ENCODE data around the gene NFATC4. TPM values are rescaled to one million over a fixed set of nuclear protein-coding genes. Genes with fewer than 3 reads are reported as not detected.

The NFATC4 gene
- total RNA-seq, 1 donor from 2014 or later, result 42.4 TPM

GRCh38 chr14:24377126-24377525 lies 9.1 kb downstream of the NFATC4 start:
- H3K27ac Mint-ChIP-seq (ENCODE audit: unreplicated experiment), result no peak overlapping the region

GRCh38 chr14:24377657-24378056 lies 9.7 kb downstream of the NFATC4 start:
- no peak for TF ChIP-seq CTCF (IDR thresholded peaks at IDR 0.05; ENCODE audit: unreplicated experiment)
- Mint-ChIP-seq H3K4me3 (ENCODE audit: unreplicated experiment) (no peak overlapping the region), H3K36me3 (ENCODE audit: low read depth, unreplicated experiment) (peaks cover 4% of the 10 kb centered on the region), H3K9me3 (ENCODE audit: unreplicated experiment) (no peaks in the 10 kb centered on the region), H3K4me1 (ENCODE audit: unreplicated experiment) (peaks cover 6% of the 10 kb centered on the region), H3K27ac (ENCODE audit: unreplicated experiment) (no peak overlapping the region), H3K27me3 (ENCODE audit: unreplicated experiment) (peaks cover 5% of the 10 kb centered on the region)
- DNase-seq (ENCODE audit: low spot score), result no peak

More at GRCh38 chr14:24377126-24377525, 9.1 kb downstream of the NFATC4 start:
- TF ChIP-seq CTCF (IDR thresholded peaks at IDR 0.05; ENCODE audit: unreplicated experiment), result no peak
- H3K9me3 Mint-ChIP-seq (ENCODE audit: unreplicated experiment), result no peaks in the 10 kb centered on the region
- no peak overlapping the region for H3K4me3 Mint-ChIP-seq (ENCODE audit: unreplicated experiment)
- no peak for DNase-seq (ENCODE audit: low spot score)
- H3K27me3 Mint-ChIP-seq (ENCODE audit: unreplicated experiment), result peaks cover 5% of the 10 kb centered on the region
- peaks cover 4% of the 10 kb centered on the region for H3K36me3 Mint-ChIP-seq (ENCODE audit: low read depth, unreplicated experiment)
- peaks cover 6% of the 10 kb centered on the region for H3K4me1 Mint-ChIP-seq (ENCODE audit: unreplicated experiment)

GRCh38 chr14:24378327-24378726 lies 10.3 kb downstream of the NFATC4 start:
- Mint-ChIP-seq H3K27ac (ENCODE audit: unreplicated experiment) (no peak overlapping the region), H3K4me3 (ENCODE audit: unreplicated experiment) (no peak overlapping the region), H3K9me3 (ENCODE audit: unreplicated experiment) (no peaks in the 10 kb centered on the region), H3K27me3 (ENCODE audit: unreplicated experiment) (peaks cover 5% of the 10 kb centered on the region), H3K4me1 (ENCODE audit: unreplicated experiment) (peaks cover 6% of the 10 kb centered on the region), H3K36me3 (ENCODE audit: low read depth, unreplicated experiment) (peaks cover 4% of the 10 kb centered on the region)
- no peak for DNase-seq (ENCODE audit: low spot score)
- no peak for TF ChIP-seq CTCF (IDR thresholded peaks at IDR 0.05; ENCODE audit: unreplicated experiment)

- H3K27me3 Mint-ChIP-seq (ENCODE audit: unreplicated experiment), result peaks cover 5% of the 10 kb centered on the region
- TF ChIP-seq CTCF (IDR thresholded peaks at IDR 0.05; ENCODE audit: unreplicated experiment), result no peak
- DNase-seq (ENCODE audit: low spot score), result no peak
These were observed 11.3 kb downstream of the NFATC4 start for GRCh38 chr14:24378981-24379906.

More at GRCh38 chr14:24378981-24379906, 11.3 kb downstream of the NFATC4 start:
- Mint-ChIP-seq H3K9me3 (ENCODE audit: unreplicated experiment) (no peaks in the 10 kb centered on the region), H3K27ac (ENCODE audit: unreplicated experiment) (no peak overlapping the region), H3K4me3 (ENCODE audit: unreplicated experiment) (no peak overlapping the region), H3K36me3 (ENCODE audit: low read depth, unreplicated experiment) (peaks cover 4% of the 10 kb centered on the region), H3K4me1 (ENCODE audit: unreplicated experiment) (peaks cover 6% of the 10 kb centered on the region)
